NCI-H524 treated with DMSO at 0.1 percent for 48 hours (cell line): ENCODE data around the gene MAFB.

Experiments used
- DNase-seq: peaks from one replicate; lab custom pipeline; 2025; lab: John Stamatoyannopoulos, UW

Gene MAFB

GRCh38 chr20:40681165-40681564 lies 7.9 kb downstream of the MAFB start:
- no peak for DNase-seq

- DNase-seq, result no peak
Observed at GRCh38 chr20:40680161-40680959, 8.7 kb downstream of the MAFB start.

- no peak for DNase-seq
Observed at GRCh38 chr20:40679184-40679583, 9.9 kb downstream of the MAFB start.

GRCh38 chr20:40678286-40678875 lies 10.7 kb downstream of the MAFB start:
- DNase-seq, result no peak

GRCh38 chr20:40677343-40677924 lies 11.6 kb downstream of the MAFB start:
- no peak for DNase-seq

- DNase-seq, result no peak
Observed at GRCh38 chr20:40676491-40677269, 12.4 kb downstream of the MAFB start.

- DNase-seq, result no peak
Observed at GRCh38 chr20:40675599-40676221, 13.3 kb downstream of the MAFB start.

- DNase-seq, result no peak
Observed at GRCh38 chr20:40673442-40673841, 15.6 kb downstream of the MAFB start.

GRCh38 chr20:40672095-40672494 lies 16.9 kb downstream of the MAFB start:
- no peak for DNase-seq

- DNase-seq, result no peak
Observed at GRCh38 chr20:40670253-40670652, 18.8 kb downstream of the MAFB start.

- no peak for DNase-seq
Observed at GRCh38 chr20:40669692-40670091, 19.3 kb downstream of the MAFB start.

- no peak for DNase-seq
Observed at GRCh38 chr20:40668449-40669228, 20.4 kb downstream of the MAFB start.

GRCh38 chr20:40667503-40667902 lies 21.5 kb downstream of the MAFB start:
- no peak for DNase-seq

GRCh38 chr20:40666336-40666735 lies 22.7 kb downstream of the MAFB start:
- no peak for DNase-seq

- DNase-seq, result no peak
Observed at GRCh38 chr20:40664891-40665290, 24.1 kb downstream of the MAFB start.

- DNase-seq, result no peak
Observed at GRCh38 chr20:40663991-40664880, 24.8 kb downstream of the MAFB start.

GRCh38 chr20:40663304-40663790 lies 25.7 kb downstream of the MAFB start:
- no peak for DNase-seq

- no peak for DNase-seq
Observed at GRCh38 chr20:40659567-40659966, 29.5 kb downstream of the MAFB start.

GRCh38 chr20:40658509-40658908 lies 30.5 kb downstream of the MAFB start:
- no peak for DNase-seq

GRCh38 chr20:40657526-40657925 lies 31.5 kb downstream of the MAFB start:
- no peak for DNase-seq
